HG03469 (cell line): ENCODE results near the gene PTPRN2.
"Not testable (repeated sequence)": the region's sequence is repeated elsewhere in the genome, so short reads cannot be mapped to it uniquely, and the experiment has no call there.

ENCODE experiments used
- ATAC-seq: cut with Tn5 transposase; IDR thresholded peaks from one replicate; pipeline ENCODE4 v1.9.1; 2021; ENCODE audit warnings: mild to moderate bottlenecking, moderate library complexity, moderate number of reproducible peaks; ENCODE audit not compliant: unreplicated experiment

Gene PTPRN2

DNA sequence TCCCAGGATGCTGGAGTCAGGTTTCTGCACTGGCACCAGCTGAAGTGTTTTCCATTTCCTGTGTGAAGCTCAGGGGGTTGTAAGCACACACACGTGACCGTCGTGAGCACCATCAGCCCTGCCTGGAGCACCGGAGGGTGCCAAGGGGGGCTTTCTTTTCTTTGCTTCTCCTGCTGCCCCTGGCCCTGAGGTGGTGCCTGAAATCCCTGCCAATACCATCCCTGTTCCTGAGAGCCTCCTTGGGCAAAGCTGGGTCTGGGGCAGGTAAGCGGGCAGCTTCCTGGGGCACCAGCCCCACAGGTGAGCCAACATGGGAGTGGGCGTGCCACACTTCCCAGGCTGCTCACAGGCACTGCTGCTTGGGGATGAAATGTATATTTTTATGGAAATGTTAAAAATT lies 657.2 kb downstream of the PTPRN2 start:
- ATAC-seq, result no peak

DNA sequence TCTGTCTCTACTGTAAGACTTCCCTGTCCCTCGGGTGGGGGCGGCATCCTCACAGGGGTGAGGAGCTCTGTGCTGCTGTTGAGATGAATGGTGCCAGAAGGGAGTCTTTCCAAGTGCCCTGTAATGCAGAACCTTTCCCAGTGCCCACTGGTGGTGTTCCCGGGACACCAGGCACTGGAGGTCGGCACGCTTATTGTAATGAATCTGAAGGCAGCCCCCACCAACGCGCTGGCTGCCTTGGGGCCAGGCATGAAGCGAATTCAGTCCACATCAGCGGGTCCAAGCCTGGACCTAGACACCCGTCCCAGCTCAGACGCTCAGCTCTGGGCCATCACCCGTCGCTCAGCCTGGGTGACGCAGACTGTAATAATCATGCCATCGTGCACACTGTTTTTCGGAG lies 658.0 kb downstream of the PTPRN2 start:
- no peak for ATAC-seq

DNA sequence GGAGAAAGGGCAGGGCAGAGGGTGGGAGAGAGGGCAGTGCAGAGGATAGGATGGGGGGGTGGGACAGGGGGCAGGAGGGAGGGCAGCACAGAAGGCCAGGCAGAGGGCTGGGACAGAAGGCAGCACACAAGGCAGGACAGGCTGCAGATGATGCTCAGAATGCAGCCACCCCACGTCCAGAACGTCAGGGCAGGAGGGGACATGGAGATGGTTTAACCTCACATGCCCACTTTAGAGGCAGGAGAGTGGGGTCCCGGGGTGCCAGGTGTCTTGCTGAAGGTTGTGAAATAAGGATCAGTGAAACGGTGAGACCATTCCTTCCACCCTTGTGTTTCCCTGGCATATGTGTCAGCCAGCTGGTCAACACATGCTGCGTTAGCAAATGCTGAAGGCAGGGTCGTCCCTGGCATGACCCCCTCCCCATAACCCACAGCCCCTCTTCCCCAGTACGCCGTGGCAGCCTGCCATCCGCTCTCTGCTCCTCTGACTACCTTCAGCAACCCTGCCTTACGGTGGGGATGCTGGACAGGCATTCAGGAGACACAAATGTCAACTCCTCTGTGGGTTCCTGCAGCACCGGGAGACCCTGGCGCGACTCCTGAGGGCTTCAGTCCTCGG lies 658.7 kb downstream of the PTPRN2 start:
- no peak for ATAC-seq

DNA sequence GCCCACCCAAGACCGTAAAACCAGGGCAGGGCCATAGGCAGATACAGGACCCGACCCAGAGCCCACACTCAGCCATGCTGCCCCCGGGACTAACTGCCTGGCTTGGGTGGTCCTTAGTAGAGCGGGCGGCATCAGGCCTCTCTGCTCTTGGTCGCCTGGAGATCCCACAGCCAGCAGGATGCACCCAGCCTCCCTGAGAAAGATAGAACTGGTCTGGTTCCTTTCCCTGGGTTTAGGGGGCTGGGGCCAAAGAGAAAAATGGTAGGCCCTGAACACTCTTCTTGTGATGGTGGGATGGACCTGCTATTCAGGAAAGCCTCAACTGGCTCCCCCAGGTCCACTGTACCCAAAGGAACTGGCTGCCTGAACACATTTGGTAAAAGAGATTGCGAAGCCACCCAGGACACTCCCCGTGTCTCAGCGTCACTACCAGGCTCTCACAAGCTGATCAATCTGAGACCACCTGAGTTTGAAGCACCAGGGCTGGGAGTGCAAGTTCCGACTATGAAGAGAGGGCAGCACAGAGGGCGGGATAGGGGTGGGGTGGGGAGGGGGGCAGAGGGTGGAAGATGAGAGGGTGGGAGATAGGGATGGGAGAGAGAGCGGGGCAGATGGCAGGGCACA lies 659.3 kb downstream of the PTPRN2 start:
- ATAC-seq, result no peak

DNA sequence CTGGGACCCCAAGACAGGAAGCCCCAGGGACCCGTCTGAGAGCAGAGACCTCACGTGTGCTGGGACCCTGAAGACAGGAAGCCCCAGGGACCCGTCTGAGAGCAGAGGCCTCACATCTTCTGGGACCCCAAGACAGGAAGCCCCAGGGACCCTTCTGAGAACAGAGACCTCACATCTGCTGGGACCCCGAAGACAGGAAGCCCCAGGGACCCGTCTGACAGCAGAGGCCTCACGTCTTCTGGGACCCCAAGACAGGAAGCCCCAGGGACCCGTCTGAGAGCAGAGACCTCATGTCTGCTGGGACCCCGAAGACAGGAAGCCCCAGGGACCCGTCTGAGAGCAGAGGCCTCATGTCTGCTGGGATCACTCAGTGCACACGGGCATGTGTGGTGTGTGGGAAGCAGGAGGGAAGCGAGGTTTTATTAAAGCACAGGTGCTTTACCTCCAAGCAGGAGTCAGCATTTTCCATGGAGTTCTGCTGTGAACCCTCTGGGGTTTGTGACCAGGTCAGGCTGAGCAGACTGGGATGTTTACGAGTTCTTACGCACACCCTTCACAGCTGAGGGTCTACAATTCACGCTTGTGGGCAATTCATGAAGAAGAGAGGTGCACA lies 660.2 kb downstream of the PTPRN2 start:
- ATAC-seq, result no peak

DNA sequence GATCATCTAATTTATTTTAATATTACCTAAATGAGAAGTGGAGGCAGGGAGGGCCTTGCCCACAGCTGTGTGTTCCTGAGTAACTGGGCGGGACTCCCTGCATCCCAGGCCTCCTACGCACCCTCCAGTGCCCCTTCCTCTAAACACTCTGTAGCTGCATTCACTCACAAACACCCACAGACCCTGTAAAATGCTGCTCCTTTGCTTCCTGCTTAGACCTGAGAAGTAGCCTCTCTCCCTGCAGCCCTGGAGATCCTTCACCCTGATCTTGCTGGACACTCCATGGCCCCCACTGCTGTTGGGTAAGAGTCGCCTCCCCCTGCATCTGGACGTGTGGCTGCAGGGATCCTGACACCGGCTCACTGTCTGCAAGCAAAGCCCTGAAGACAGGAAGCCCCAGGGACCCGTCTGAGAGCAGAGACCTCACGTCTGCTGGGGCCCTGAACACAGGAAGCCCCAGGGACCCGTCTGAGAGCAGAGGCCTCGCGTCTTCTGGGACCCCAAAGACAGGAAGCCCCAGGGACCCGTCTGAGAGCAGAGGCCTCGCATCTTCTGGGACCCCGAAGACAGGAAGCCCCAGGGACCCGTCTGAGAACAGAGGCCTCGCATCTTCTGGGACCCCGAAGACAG lies 661.0 kb downstream of the PTPRN2 start:
- no peak for ATAC-seq

DNA sequence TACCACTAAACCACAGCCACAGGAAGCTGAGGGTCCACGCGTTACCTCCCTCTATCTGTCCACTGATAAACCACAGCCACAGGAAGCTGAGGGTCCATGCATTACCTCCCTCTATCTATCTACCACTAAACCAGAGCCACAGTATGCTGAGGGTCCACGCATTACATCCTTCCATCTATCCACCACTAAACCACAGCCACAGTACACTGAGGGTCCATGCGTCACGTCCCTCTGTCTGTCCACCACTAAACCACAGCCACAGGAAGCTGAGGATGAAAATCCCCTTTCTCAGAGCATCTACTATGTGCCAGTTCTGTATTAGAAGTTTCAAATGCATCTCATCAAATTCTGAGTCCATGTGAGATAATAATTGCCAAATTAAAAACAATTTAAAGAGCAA lies 661.5 kb downstream of the PTPRN2 start:
- ATAC-seq, result no peak

DNA sequence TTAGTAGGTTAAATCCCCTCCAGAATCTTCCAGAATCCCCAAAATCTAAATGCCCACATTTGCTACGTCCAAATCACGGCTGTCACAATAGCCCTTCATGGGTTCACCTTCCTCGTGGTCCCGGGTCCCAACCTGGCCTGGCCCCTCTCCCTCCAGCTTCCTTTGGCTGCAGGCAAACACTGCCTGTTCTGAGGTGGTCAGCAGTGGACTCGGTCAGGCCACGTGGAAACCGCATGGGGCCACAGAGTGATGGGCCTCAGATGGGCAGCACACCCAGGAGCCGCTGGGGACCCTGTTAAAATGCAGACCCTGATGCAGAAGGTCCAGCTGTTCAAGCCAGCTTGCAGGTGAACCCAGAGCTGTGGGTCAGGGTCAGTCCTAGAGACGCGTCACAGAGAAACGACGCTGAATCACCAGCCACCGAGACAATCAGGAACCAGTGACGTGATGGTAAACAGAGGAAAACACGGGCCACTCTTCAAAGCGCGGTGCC lies 662.2 kb downstream of the PTPRN2 start:
- no peak for ATAC-seq

DNA sequence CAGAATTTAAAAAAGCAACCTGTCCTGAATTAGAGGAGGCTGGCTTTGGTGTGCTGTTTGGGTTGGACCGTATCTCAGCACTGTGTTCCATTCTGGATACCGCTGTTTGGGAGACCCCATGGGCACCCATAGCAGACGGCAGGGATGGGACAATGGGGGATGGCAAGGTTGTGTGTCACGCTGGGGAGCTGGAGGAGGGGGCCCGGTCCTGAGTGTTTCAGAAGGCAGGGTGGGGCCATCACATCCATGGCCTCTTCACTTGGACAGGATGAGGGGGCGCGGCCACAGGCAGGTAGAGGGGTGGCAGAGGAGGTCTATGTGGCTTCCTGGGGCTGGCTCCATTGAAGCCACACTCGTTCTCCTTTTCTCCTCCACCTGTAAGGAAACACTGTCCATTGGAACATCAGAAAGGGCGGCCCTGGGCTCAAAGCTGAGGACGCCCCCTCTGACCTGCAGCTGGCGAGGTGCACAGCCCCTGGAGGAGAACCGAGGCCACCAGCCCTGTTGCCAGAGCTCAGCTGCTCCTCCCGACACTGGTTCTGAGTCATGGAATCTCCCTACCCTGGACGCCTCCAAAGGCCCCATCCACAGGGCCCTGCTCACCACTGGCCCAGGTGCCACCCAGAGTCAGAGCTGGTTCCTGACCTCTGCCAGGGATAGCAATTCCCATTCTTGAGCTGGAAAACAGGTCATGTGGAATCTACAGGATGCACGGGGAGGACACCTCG lies 663.6 kb downstream of the PTPRN2 start:
- no peak for ATAC-seq

DNA sequence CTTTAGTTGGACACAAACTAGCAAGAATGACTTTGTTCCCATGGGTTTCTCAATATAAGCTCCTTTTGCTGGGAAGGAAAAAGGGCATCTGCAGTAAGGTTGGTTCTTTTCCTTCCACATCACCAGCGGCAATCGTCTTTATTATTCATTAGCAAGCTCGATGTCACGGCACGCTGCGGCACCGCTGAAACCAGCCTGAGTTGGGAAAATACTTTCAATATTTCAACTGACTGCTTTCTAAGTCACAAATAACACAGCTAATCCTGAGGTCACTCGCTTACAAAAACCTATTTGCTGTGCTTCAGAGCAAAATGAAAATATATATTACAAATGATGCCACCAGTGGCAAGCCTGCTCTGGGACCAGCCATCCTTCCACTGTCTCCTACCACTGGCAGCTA lies 665.0 kb downstream of the PTPRN2 start:
- no peak for ATAC-seq

DNA sequence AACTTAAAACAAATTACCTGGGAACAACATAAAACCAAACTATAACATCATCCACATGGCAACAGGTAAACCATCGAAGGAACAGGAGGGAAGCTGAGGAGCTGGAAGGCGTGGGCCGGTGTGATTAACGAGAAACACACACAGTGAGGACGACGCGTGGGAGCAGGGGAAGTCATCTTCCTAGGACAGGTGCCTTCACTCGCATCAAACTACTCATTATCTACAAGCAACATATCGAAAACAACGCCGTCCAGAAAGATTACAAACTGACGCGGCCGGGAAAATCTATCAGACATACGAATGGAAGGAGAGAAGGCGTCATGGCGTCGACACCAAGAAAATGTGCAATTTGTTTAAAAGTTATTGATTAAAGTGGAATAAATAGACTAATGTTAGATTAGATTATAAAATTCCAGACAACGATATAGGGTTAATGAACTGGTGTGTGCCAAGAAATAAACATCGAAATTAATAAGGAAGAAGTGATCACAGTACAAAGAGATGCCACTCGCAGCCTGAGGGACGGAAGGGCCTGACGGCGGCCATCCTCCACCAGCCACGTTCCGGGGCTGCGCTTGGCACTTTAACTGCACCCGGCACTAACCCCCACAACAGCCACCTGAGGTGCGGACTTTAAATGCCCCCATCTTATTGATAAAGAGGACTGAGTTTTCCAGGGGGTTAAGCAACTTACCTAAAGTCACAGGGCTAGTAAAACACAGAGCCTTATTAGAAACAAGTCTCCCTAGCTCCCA lies 669.1 kb downstream of the PTPRN2 start:
- ATAC-seq, result no peak

DNA sequence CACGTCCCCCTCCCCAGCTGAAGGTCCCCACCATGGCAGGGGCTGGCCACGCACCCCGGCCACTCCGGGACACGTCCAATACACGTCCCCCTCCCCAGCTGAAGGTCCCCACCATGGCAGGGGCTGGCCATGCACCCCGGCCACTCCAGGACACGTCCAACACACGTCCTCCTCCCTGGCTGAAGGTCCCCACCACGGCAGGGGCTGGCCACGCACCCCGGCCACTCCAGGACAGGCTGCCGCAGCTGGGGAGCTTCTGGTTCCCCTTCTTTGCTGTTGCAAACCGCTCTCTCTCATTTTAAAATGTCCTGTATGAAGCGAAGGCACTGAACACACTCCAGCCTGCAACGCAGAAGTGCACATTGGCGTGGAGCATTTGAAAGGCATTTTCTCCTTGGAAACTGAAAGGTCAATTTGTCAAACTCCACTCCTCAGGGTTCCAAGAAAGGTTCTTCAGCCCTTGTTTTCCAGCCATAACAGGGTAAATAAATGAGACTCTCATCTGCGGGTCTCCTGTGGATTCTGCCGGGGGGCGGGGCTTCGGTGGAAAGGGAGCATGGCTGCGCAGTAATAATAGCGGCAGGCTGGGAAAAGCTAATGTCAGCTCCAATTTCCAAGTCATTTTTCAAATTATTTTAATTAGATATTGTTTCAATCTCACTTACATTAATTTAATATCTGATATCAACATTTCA lies 670.5 kb downstream of the PTPRN2 start:
- no peak for ATAC-seq

DNA sequence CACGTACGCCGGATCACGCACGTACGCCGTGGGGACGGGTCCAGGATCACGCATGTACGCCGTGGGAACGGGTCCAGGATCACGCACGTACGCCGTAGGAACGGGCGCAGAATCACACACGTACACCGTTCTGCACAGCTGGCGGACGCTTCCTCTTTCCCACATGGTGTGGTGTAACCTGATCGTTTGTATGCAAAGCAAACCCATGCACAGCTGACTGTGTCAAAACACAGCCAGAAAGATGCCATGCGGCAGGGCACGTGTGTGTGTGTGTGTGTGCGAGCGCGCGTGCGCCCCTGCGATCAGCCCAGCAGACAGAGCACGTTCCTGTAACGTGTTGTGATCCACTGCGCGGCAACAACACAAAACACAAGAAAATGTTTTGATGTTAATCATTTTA lies 677.2 kb downstream of the PTPRN2 start:
- no peak for ATAC-seq

DNA sequence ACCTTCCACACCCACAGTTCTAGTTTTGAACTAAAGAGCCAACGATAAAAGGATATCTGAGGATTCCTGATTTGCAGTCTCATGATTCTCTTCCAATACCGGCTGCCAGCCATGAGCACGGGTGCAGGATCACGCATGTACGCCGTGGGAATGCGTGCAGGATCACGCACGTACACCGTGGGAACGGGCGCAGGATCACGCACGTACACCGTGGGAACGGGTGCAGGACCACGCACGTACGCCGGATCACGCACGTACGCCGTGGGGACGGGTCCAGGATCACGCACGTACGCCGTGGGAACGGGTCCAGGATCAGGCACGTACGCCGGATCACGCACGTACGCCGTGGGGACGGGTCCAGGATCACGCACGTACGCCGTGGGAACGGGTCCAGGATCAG lies 677.6 kb downstream of the PTPRN2 start:
- not testable (repeated sequence) for ATAC-seq

DNA sequence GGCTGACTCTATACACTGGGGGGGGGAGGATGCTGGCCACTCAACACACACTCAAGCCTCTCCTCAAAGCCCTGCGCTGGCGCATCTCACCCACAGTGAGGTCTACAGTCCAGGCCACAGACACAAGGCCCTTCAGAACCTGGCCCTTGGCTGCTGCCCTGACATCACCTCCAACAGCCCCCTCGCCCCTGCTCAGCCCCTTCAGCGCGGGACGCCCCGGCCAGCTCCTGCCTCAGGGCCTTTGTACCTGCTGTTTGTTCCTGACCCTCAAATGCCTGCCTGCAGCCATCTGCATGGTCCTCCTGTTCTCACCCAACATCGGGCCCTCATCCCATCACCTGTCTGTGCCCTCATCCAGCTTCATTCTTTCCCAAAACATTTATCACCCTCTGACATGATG lies 678.3 kb downstream of the PTPRN2 start:
- no peak for ATAC-seq

DNA sequence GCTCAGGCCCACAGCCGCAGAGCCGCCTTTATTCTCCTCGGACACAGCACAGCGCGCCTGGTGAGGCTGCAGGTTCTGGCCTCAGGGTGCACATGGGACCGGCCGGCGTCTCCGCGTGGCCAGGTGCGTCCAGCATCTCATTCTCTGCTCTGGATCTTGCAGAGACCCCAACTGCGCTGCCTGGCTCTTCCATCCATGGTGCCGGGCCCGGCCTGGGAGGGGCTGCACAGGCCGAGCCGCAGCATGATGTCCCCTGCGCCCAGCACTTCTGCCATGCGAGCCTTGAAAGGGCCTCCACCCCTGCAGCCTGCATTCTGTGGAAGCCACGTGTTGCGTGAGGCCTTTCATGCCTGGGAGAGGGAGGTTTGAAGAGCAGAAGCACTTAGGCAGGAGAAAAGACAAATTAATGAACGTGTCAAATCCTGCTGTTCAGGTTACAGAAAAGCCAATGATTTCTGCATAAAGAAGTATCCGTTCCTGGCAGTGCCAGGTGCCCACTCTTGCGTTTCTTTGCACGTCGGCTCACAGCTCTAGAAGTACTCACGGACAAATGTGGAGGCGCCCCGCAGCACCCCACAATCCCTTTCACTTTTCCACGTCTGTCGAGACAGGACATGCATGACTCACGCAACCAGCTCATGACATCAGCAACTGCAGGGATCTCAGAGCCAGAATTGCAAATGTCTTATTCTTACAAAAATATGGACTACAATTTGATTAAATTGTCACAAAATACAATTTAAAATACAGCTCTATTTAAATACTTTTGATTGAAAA lies 679.4 kb downstream of the PTPRN2 start:
- no peak for ATAC-seq

DNA sequence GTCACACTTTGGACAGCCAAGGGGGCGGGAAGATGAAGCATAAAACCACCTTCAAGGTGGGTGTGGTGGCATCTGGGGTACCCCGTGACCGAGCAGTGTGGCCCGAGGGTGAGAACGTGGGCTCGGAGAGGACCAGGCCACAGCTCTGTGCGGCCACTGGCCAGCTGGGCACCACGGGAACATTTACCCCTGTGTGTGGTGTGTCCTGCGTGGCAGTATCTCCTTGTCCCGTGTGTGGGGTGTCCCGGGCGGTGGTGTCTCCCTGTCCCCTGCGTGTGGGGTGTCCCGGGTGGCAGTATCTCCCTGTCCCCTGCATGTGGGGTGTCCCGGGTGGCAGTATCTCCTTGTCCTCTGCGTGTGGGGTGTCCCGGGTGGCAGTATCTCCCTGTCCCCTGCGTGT lies 680.5 kb downstream of the PTPRN2 start:
- no peak for ATAC-seq

DNA sequence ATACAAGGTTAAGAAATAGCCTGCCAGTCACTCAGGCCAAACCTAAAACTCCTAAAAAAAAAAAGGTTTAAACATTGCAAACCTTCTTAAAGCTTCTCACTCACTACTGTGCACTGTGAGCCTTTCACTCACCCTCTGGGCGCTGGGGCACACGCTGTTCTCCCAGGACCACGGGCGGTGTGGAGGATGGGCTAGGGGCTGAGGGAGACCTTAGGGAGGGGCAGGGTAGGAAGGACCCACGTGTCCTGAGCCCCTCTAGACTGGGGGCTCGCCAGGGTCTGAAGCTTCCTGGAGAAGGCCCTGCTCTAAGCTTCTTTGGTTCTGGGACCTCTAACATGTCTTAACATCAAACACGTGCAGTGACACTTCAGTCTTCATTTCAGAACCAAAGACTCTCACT lies 681.0 kb downstream of the PTPRN2 start:
- ATAC-seq, result no peak
